NT2/D1 (cell line): ENCODE data around the gene CCT3.

ENCODE experiments used
- DNase-seq: peaks from one replicate; pipeline ENCODE4 v3.0.0-alpha.2; 2011; ENCODE audit warnings: low read depth, low spot score
- H3K27me3 ChIP-seq: 2 replicates; pipeline ENCODE4 v1.6.0; 2011; ENCODE audit warnings: mild to moderate bottlenecking; ENCODE audit not compliant: insufficient read length, insufficient read depth
- H3K36me3 ChIP-seq: 2 replicates; pipeline ENCODE4 v1.6.1; 2011; ENCODE audit warnings: mild to moderate bottlenecking, low read length, mixed read lengths; ENCODE audit not compliant: insufficient read depth, insufficient read length
- H3K4me1 ChIP-seq: 2 replicates; pipeline ENCODE4 v1.5.1; 2011; ENCODE audit not compliant: insufficient read depth, insufficient read length
- H3K4me3 ChIP-seq: 2 replicates; pipeline ENCODE4 v1.5.1; 2011; ENCODE audit warnings: low read depth; ENCODE audit not compliant: insufficient read length
- H3K9ac ChIP-seq: 2 replicates; pipeline ENCODE4 v1.6.0; 2011; ENCODE audit warnings: low read depth; ENCODE audit not compliant: insufficient read length
- H3K9me3 ChIP-seq: 2 replicates; pipeline ENCODE4 v1.5.1; 2011; ENCODE audit warnings: mild to moderate bottlenecking, low read length; ENCODE audit not compliant: insufficient read depth
- SUZ12 ChIP-seq: IDR thresholded peaks from 2 replicates; pipeline ENCODE4 v1.6.1; 2011; ENCODE audit not compliant: insufficient read length, insufficient read depth; ENCODE audit errors: extremely low read depth
- YY1 ChIP-seq: IDR thresholded peaks from 2 replicates; pipeline ENCODE4 v1.6.1; 2011; ENCODE audit not compliant: insufficient read length, insufficient read depth
- ZNF274 ChIP-seq: IDR thresholded peaks from 2 replicates; pipeline ENCODE4 v1.6.1; 2011; ENCODE audit warnings: mild to moderate bottlenecking, low read depth, low read length

Gene CCT3

DNA sequence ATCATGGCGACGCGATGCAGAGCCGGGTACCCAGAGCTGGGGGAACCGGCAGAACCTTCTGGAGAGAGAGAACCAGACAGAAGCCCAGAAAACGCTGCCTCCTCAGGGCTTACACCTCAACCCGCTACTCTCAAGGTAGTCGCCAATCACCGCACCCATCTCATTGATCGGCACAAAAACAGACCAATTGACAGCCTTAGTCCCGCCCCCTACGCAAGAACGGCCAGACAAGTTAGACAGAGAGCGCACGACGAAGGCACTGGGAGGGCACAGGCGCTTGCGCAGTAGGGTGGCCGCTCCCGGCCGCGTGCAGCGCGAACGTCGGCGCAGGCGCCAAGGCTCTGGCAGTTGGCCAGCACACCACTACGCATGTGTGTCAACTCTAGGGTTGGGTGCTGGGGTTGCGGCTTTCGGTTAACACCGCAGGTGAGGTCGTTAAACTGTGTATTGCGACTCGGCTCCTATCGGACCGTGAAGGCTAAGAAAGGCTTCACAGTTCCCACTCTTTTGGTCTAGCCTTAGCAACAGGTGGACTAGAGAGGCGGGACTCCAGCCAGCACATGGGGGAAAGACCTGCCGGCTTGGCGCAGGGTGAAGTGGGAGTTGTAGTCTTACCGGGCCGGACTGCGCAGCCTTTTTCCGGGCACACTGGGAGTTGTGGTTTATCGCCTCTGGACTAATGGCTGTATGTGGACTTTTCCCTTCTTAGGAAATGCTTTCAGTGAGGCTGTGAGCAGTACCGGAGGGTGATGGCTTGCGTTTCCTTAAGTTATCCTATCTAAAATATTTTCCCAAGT is at the start of gene CCT3, which contains the start of gene TSACC:
CCT3 (minus strand) TSS at position 113 of the 797 bp plus-strand sequence; CDS start at position 5, 108 bp downstream.
TSACC (plus strand) TSS at position 347 of the 797 bp plus-strand sequence. CDS start 1,232 bp downstream, outside the sequence.
- H3K36me3 ChIP-seq: peaks cover 41% of the 10 kb centered on the region
- peak; percentile 100 for DNase-seq

DNA sequence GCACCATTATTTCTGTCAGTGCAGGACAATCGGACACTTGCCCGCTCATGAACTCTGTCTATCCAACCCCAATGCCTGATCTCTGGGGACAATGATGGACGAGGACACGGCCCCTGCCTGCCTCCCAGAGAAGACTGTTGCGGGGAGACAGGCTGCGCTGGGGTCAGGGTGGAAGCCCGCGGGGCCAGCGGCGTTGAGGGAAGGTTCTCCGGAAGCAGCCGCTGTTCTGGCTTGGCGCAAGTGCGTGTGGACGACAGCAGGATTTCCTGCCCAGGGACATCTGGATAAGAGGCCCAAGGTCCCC is 49.7 kb upstream of the CCT3 start:
- Histone ChIP-seq H3K9me3 (no peaks in the 10 kb centered on the region), H3K9ac (peak overlapping the region; percentile 66), H3K27me3 (peaks cover 73% of the 10 kb centered on the region), H3K4me1 (peaks cover 53% of the 10 kb centered on the region), H3K4me3 (peak overlapping the region; percentile 34), H3K36me3 (no peaks in the 10 kb centered on the region)
- no peak for DNase-seq
- no peak for TF ChIP-seq ZNF274
- TF ChIP-seq SUZ12: no peak
- TF ChIP-seq YY1: no peak

More for the DNA sequence above, at the start of gene CCT3, which contains the start of gene TSACC:
- H3K4me1 ChIP-seq: no peaks in the 10 kb centered on the region
- H3K4me3 ChIP-seq: peak within 1 kb of the TSS; percentile 92
- TF ChIP-seq YY1 (peak; percentile 55), SUZ12 (no peak), ZNF274 (no peak)
- no peaks in the 10 kb centered on the region for H3K9me3 ChIP-seq
- H3K27me3 ChIP-seq: no peaks in the 10 kb centered on the region
- H3K9ac ChIP-seq: peak within 1 kb of the TSS; percentile 99

DNA sequence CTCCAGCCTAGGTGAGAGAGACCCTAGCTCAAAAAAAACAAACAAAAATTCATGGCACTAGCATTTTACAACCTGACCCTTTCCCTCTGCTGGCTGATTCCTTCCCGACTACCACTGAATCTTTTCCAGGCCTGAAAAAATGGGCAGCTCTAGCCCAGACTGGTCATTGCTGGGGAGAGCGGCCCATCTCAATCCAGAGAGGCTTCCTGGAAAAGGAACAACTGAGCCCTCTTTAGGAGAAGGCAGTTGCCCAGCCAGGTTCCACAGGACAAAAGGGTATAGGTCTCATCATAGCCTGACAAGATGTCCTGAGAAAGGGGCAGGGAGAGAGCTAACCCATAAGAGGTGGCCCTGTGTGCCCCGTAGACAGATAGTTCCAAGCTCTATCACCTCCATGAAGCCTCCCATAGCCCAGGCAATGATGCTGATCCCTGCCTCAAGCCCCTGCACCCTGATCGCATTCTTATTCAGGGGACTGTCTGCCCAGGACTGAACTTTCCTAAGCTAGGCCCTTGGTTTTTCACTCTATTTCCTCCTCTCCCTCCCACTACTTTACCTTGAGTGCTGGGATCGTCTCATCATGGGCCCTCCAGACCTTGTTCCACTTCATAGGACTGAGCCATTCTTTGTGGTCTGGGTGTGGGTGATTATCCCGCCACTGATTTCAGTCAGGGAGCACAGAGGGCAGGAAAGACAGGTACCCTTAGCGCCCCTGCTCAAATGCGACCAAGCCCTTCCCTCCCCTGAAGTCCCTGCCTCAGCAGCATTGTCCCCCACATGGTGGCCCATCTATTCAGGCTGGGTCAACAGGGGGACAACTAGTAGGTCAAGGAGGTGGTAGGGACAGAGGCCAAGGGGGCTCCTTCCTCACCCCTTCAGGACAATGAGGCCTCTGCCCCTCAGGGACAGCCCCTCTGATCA is 49.1 kb upstream of the CCT3 start:
- H3K36me3 ChIP-seq: no peaks in the 10 kb centered on the region
- H3K9me3 ChIP-seq: no peaks in the 10 kb centered on the region
- no peak overlapping the region for H3K4me3 ChIP-seq
- TF ChIP-seq YY1 (no peak), SUZ12 (no peak), ZNF274 (no peak)
- DNase-seq: no peak
- peaks cover 73% of the 10 kb centered on the region for H3K27me3 ChIP-seq
- H3K4me1 ChIP-seq: peaks cover 50% of the 10 kb centered on the region
- peak overlapping the region; percentile 66 for H3K9ac ChIP-seq

GRCh38 chr1:156386134-156386901 is 48.2 kb upstream of the CCT3 start:
- H3K4me3 ChIP-seq: no peak overlapping the region
- H3K9me3 ChIP-seq: no peaks in the 10 kb centered on the region
- peaks cover 67% of the 10 kb centered on the region for H3K27me3 ChIP-seq
- H3K36me3 ChIP-seq: no peaks in the 10 kb centered on the region
- TF ChIP-seq SUZ12: no peak
- TF ChIP-seq YY1: no peak
- TF ChIP-seq ZNF274: no peak
- no peak overlapping the region for H3K9ac ChIP-seq
- peaks cover 41% of the 10 kb centered on the region for H3K4me1 ChIP-seq
- no peak for DNase-seq

DNA sequence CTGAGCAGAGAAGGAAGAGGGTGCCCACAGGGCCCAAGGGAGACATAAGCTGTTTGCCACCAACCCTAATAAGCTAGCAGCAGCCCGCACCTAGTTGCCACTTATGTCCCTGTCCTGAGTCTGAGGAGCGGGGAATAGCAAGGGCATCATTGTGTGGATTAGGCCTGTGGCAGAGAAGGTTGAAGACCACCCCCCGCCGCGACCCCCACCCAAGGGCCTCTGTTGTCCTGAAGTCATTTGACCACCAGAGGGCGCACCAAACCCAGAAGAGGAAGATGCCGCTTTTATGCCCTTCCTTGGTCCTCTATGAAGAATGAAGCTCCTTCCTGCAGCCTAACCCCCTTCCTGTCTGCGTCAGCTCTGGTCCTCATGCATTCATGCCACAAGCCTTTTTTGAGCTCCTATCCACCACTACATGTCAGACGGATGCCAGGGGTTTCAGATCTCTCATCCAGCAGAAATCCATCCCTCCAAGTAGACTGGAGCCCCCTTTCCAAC is 47.5 kb upstream of the CCT3 start:
- Histone ChIP-seq H3K9ac (no peak overlapping the region), H3K27me3 (peaks cover 64% of the 10 kb centered on the region)
- TF ChIP-seq ZNF274: no peak
- TF ChIP-seq SUZ12: no peak
- TF ChIP-seq YY1: no peak

DNA sequence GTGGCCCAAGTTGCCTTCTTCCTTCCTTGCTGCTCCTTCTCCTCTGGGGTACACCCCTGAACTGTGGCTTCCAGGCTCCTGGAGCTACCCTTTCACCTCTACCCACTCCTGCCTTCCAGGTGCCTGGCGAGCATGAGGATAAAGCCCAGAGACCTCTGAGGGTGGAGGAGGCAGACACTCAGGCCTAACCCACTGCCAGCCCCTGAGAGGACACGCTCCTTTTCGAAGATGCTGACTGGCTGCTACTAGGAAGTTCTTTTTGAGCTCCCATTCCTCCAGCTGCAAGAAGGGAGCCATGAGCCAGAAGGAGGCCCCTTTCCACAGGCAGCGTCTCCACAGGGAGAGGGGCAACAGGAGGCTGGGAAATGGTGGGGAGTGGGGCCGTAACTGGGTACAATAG is 46.6 kb upstream of the CCT3 start:
- peaks cover 27% of the 10 kb centered on the region for H3K4me1 ChIP-seq
- no peak overlapping the region for H3K9ac ChIP-seq
- H3K9me3 ChIP-seq: no peaks in the 10 kb centered on the region
- no peak for DNase-seq
- no peak overlapping the region for H3K4me3 ChIP-seq
- H3K27me3 ChIP-seq: peaks cover 55% of the 10 kb centered on the region
- no peaks in the 10 kb centered on the region for H3K36me3 ChIP-seq
- TF ChIP-seq YY1 (no peak), ZNF274 (no peak), SUZ12 (no peak)

More for the DNA sequence above, 47.5 kb upstream of the CCT3 start:
- Histone ChIP-seq H3K4me3 (no peak overlapping the region), H3K9me3 (no peaks in the 10 kb centered on the region), H3K4me1 (peaks cover 34% of the 10 kb centered on the region), H3K36me3 (no peaks in the 10 kb centered on the region)
- DNase-seq: peak; percentile 71
